AG09319 (cell line): Measurements from ENCODE around the gene KIF26B.

Experiments
- DNase-seq: peaks from one replicate; pipeline ENCODE4 v3.0.0-alpha.2; 2010; ENCODE audit warnings: low read depth; ENCODE audit errors: extremely low read depth
- CTCF ChIP-seq: IDR thresholded peaks from 2 replicates; pipeline ENCODE4 v1.5.1; 2011; ENCODE audit warnings: low read depth, mild to moderate bottlenecking, inconsistent platforms, low read length, moderate library complexity

KIF26B gene

GRCh38 chr1:245651093-245651492, 496.3 kb downstream of the KIF26B start:
- TF ChIP-seq CTCF = no peak
- no peak for DNase-seq

- TF ChIP-seq CTCF = no peak
- no peak for DNase-seq
Observed at GRCh38 chr1:245652116-245652515, 497.3 kb downstream of the KIF26B start.

GRCh38 chr1:245652660-245653427, 498.1 kb downstream of the KIF26B start:
- no peak for DNase-seq
- TF ChIP-seq CTCF = no peak

- TF ChIP-seq CTCF = no peak
- DNase-seq = no peak
Observed at GRCh38 chr1:245654460-245655050, 499.8 kb downstream of the KIF26B start.

GRCh38 chr1:245656189-245656717, 501.5 kb downstream of the KIF26B start:
- no peak for TF ChIP-seq CTCF
- no peak for DNase-seq

GRCh38 chr1:245657371-245657770, 502.6 kb downstream of the KIF26B start:
- DNase-seq = no peak

More at GRCh38 chr1:245657371-245657770, 502.6 kb downstream of the KIF26B start:
- TF ChIP-seq CTCF = no peak
